Upper lobe of left lung (tissue), 4 donors: Measurements from ENCODE around the gene TLR4.

Experiments
- EP300 ChIP-seq, 4 donors: sonication (generic); formaldehyde crosslinking; IDR thresholded peaks; one replicate each; pipeline ENCODE4 v1.5.1; 2017; ENCODE audit warnings: antibody characterized with exemption in 4 of 4, control low read depth in 2 of 4
- POLR2A ChIP-seq, 4 donors: fragments of 450-650 bp; IDR thresholded peaks; one replicate each; pipeline ENCODE4 v1.5.1; 2016 to 2017; ENCODE audit warnings: antibody characterized with exemption in 4 of 4, mild to moderate bottlenecking in 2 of 4
- TF ChIP-seq, protein P1 (sequence below), 6 experiments: fragments of 450-650 bp in 4 of 6; fragments of 200-600 bp in 2 of 6; sonication (generic) in 2 of 6; IDR thresholded peaks; one replicate each; pipeline ENCODE4 v1.5.1; 2016 to 2019; ENCODE audit warnings: antibody characterized with exemption in 6 of 6

DNA sequence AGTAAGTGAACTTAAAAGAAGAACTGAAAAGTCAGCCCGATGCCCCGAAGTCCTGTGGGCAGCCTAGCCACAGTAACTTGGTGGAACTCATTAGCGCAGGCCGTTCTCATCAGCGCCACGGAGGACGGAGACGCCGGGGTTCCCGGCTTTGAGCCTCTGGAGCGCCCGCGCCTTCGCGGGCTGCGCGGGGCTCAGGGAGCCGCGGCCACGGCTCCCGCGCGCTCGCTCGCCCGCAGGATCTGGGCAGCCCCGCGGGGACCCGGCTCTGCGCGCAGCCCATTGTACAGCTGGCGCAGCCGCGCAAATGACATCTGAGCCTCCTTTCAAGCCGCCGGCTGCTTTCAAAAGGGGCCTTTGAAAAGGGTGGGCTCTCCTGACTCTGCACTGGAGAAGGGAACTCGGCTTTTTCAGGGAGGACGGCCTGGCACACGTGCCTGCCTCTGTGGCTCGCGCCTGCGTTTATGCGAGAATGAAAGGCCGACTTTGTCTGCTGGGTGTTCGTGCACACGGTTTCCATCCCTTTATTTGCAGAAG lies 40.7 kb downstream of the TLR4 start:
- no peak for TF ChIP-seq POLR2A (IDR thresholded peaks at IDR 0.05)
- TF ChIP-seq, protein P1, sequence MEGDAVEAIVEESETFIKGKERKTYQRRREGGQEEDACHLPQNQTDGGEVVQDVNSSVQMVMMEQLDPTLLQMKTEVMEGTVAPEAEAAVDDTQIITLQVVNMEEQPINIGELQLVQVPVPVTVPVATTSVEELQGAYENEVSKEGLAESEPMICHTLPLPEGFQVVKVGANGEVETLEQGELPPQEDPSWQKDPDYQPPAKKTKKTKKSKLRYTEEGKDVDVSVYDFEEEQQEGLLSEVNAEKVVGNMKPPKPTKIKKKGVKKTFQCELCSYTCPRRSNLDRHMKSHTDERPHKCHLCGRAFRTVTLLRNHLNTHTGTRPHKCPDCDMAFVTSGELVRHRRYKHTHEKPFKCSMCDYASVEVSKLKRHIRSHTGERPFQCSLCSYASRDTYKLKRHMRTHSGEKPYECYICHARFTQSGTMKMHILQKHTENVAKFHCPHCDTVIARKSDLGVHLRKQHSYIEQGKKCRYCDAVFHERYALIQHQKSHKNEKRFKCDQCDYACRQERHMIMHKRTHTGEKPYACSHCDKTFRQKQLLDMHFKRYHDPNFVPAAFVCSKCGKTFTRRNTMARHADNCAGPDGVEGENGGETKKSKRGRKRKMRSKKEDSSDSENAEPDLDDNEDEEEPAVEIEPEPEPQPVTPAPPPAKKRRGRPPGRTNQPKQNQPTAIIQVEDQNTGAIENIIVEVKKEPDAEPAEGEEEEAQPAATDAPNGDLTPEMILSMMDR (IDR thresholded peaks at IDR 0.05): no peak
- no peak for TF ChIP-seq EP300 (IDR thresholded peaks at IDR 0.05)
